ENCODE data around the gene MST1.

The MST1 gene

GRCh38 chr3:49704629-49705028 is 15.4 kb upstream of the MST1 start:
- no peak for TF ChIP-seq CTCF (IDR thresholded peaks at IDR 0.05)

GRCh38 chr3:49703956-49704355 is 14.7 kb upstream of the MST1 start:
- no peak for TF ChIP-seq CTCF (IDR thresholded peaks at IDR 0.05)

- peak; percentile 90 for TF ChIP-seq CTCF (IDR thresholded peaks at IDR 0.05)
Measured at GRCh38 chr3:49703443-49703927, 14.2 kb upstream of the MST1 start.

- TF ChIP-seq CTCF (IDR thresholded peaks at IDR 0.05) = no peak
Measured at GRCh38 chr3:49702672-49703071, 13.4 kb upstream of the MST1 start.

GRCh38 chr3:49701388-49702077 is 12.3 kb upstream of the MST1 start:
- TF ChIP-seq CTCF (IDR thresholded peaks at IDR 0.05) = peak; percentile 52

- TF ChIP-seq CTCF (IDR thresholded peaks at IDR 0.05) = no peak
Measured at GRCh38 chr3:49700453-49701128, 11.3 kb upstream of the MST1 start.

GRCh38 chr3:49700014-49700413 is 10.7 kb upstream of the MST1 start:
- no peak for TF ChIP-seq CTCF (IDR thresholded peaks at IDR 0.05)
